HG03565 (cell line): Measurements from ENCODE around the gene GAS7.

Experiments used
- ATAC-seq: cut with Tn5 transposase; IDR thresholded peaks from one replicate; pipeline ENCODE4 v1.9.1; 2021; ENCODE audit warnings: mild to moderate bottlenecking, moderate library complexity; ENCODE audit not compliant: unreplicated experiment

GAS7 gene

GRCh38 chr17:9959377-9959981 is 238.9 kb downstream of the GAS7 start:
- ATAC-seq, result no peak

GRCh38 chr17:9958586-9959281 is 239.7 kb downstream of the GAS7 start:
- ATAC-seq, result no peak

- ATAC-seq, result no peak
These were observed 241.2 kb downstream of the GAS7 start for GRCh38 chr17:9957244-9957643.

- ATAC-seq, result no peak
These were observed 241.8 kb downstream of the GAS7 start for GRCh38 chr17:9956474-9957131.

- ATAC-seq, result no peak
These were observed 244.9 kb downstream of the GAS7 start for GRCh38 chr17:9953492-9953891.

GRCh38 chr17:9951803-9952202 is 246.6 kb downstream of the GAS7 start:
- ATAC-seq, result no peak

GRCh38 chr17:9948928-9949327 is 249.5 kb downstream of the GAS7 start:
- ATAC-seq, result no peak

GRCh38 chr17:9944704-9945103 is 253.7 kb downstream of the GAS7 start:
- ATAC-seq, result no peak

GRCh38 chr17:9943343-9943742 is 255.1 kb downstream of the GAS7 start:
- ATAC-seq, result no peak

GRCh38 chr17:9942885-9943284 is 255.5 kb downstream of the GAS7 start:
- no peak for ATAC-seq

- no peak for ATAC-seq
These were observed 257.1 kb downstream of the GAS7 start for GRCh38 chr17:9941305-9941704.

GRCh38 chr17:9940841-9941240 is 257.6 kb downstream of the GAS7 start:
- no peak for ATAC-seq

GRCh38 chr17:9938764-9939163 is 259.6 kb downstream of the GAS7 start:
- no peak for ATAC-seq

- ATAC-seq, result no peak
These were observed 260.5 kb downstream of the GAS7 start for GRCh38 chr17:9937901-9938300.

- no peak for ATAC-seq
These were observed 261.1 kb downstream of the GAS7 start for GRCh38 chr17:9937241-9937761.

GRCh38 chr17:9936095-9936494 is 262.3 kb downstream of the GAS7 start:
- no peak for ATAC-seq

- ATAC-seq, result no peak
These were observed 263.0 kb downstream of the GAS7 start for GRCh38 chr17:9935408-9935807.

- no peak for ATAC-seq
These were observed 264.1 kb downstream of the GAS7 start for GRCh38 chr17:9934331-9934730.

- ATAC-seq, result no peak
These were observed 265.9 kb downstream of the GAS7 start for GRCh38 chr17:9932491-9932890.

GRCh38 chr17:9931144-9931741 is 267.2 kb downstream of the GAS7 start:
- no peak for ATAC-seq

- no peak for ATAC-seq
These were observed 268.5 kb downstream of the GAS7 start for GRCh38 chr17:9929871-9930270.
